Right lobe of liver (tissue), 4 donors: ENCODE measurements around the gene UBE2N.

Experiments
- POLR2A ChIP-seq: fragments of 450-650 bp; IDR thresholded peaks from one replicate; pipeline ENCODE4 v1.6.1; 2017; ENCODE audit warnings: antibody characterized with exemption, mild to moderate bottlenecking
- TF ChIP-seq, protein P1 (sequence below), 4 donors: fragments of 200-600 bp in 3 of 4; fragments of 450-650 bp in 1 of 4; IDR thresholded peaks; one replicate each; pipeline versions ENCODE4 v1.5.1 to v1.8.0; 2016 to 2022; ENCODE audit warnings: antibody characterized with exemption in 4 of 4, mild to moderate bottlenecking in 2 of 4
- donor health status: DM: no; HTN: no; CAD: no.
- donor health status: DM: no; HTN: no; CAD: no.
- donor health status: DM: no; HTN: yes; CAD: no.

DNA sequence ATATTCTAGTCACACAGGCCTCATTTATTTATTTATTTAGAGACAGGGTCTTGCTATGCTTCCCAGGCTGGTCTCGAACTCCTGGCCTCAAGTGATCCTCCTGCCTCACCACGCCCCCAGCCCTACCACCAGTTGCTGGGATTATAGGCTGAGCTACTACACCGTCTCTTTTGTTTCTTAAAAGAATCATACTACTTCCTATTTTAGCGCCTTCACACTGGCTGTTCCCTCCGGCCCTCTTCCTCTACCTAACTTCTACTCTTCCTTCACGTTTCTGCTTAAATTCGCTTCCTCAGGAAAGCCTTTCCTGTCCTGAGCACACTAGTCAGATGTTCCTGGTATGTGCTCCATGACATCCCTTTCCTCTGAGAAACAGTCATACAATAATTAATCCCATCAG, 19.2 kb upstream of the UBE2N start:
- TF ChIP-seq, protein P1, sequence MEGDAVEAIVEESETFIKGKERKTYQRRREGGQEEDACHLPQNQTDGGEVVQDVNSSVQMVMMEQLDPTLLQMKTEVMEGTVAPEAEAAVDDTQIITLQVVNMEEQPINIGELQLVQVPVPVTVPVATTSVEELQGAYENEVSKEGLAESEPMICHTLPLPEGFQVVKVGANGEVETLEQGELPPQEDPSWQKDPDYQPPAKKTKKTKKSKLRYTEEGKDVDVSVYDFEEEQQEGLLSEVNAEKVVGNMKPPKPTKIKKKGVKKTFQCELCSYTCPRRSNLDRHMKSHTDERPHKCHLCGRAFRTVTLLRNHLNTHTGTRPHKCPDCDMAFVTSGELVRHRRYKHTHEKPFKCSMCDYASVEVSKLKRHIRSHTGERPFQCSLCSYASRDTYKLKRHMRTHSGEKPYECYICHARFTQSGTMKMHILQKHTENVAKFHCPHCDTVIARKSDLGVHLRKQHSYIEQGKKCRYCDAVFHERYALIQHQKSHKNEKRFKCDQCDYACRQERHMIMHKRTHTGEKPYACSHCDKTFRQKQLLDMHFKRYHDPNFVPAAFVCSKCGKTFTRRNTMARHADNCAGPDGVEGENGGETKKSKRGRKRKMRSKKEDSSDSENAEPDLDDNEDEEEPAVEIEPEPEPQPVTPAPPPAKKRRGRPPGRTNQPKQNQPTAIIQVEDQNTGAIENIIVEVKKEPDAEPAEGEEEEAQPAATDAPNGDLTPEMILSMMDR (IDR thresholded peaks at IDR 0.05) = no peak
- no peak for TF ChIP-seq POLR2A
